Nasal cavity respiratory epithelium epithelial cell of viscerocranial mucosa (primary cell): ENCODE measurements around the gene PNLIPRP3. TPM values are rescaled to one million over a fixed set of nuclear protein-coding genes. Genes with fewer than 3 reads are reported as not detected.

Experiments
- total RNA-seq: library from RNA; depleted of rRNA; stranded (reverse); fragments of >200 nt; gene quantifications from 2 replicates; pipeline ENCODE4 v1.2.3, GENCODE V29; 2014

Gene PNLIPRP3
- 29.0 and 171 TPM in 2 replicates for total RNA-seq

GRCh38 chr10:116427671-116428070 lies at the start of gene PNLIPRP3:
Gene PNLIPRP3 (plus strand): TSS chr10:116427847. CDS start chr10:116428013, 166 bp downstream.

Other genes with a start within 250 kb of the PNLIPRP3 start
- under 0.01 TPM in 1 of 2 replicates, not detected in the other for gene GFRA1, start 154.6 kb upstream of the PNLIPRP3 start, total RNA-seq
- not detected in 2 replicates for gene CCDC172, start 103.4 kb upstream of the PNLIPRP3 start, total RNA-seq
- gene PNLIP, start 118.1 kb downstream of the PNLIPRP3 start, total RNA-seq: not detected in 2 replicates
- gene PNLIPRP1, start 163.1 kb downstream of the PNLIPRP3 start, total RNA-seq: not detected in 2 replicates
- gene PNLIPRP2, start 193.1 kb downstream of the PNLIPRP3 start, total RNA-seq: not detected in 2 replicates